Renal cortex interstitium (tissue), 11 donors: ENCODE results near the gene LRFN3. TPM values are rescaled to one million over a fixed set of nuclear protein-coding genes. Genes with fewer than 3 reads are reported as not detected.

Experiments used
- DNase-seq, 11 donors: peaks; one replicate each; pipeline ENCODE4 v3.0.0-alpha.2; 2013; ENCODE audit warnings: low read depth in 9 of 11, low spot score in 4 of 11; ENCODE audit errors: extremely low read depth in 1 of 11
- polyA plus RNA-seq, 3 donors: library from polyadenylated mRNA; unstranded; fragments of 120-200 nt; gene quantifications; one replicate each; pipeline ENCODE4 v1.2.1, GENCODE V29; 2013; ENCODE audit not compliant: insufficient read length in 3 of 3

The LRFN3 gene
- polyA plus RNA-seq, 3 donors = 8.2 to 13.9 (median 13.3) TPM

DNA sequence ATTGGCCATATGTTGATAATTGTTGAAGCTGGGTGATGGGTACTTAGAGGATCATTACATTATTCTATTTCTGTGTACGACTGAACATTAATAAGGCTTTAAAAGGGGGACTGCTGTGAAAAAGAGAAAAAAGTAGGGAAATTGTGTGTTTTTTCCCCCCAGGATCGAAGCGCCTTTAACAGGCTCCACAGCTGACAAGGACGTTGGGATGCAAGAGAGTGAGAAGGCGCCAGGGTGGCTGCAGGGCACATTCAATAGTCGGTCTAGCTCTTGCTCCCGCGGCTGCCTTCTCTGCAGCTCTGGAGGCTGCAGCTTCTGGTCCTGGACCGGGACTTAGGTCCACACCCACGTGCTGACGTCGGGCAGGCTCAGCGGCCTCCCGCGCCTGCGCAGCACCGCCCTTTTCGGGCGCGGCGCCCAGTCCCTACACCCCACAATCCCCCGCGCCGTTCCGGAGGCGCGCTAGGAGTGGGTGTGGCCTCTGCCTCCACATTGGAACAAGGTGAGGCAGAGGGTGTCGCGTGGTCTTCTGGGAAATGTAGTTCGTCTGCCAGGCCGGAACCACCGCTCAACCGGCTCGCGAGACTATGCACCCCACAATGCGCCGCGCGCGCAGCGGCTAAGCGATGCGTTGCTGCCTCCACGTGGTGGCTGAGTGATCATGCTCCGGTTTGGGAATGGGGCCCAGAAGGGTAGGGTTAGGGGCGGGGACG is 4.9 kb upstream of the LRFN3 start:
- peak; percentile 98 to 100 (median 99) for DNase-seq

GRCh38 chr19:35931874-35932202 is 4.3 kb upstream of the LRFN3 start:
- DNase-seq = no peak

- DNase-seq = no peak
Observed at GRCh38 chr19:35932291-35932936, 3.8 kb upstream of the LRFN3 start.

DNA sequence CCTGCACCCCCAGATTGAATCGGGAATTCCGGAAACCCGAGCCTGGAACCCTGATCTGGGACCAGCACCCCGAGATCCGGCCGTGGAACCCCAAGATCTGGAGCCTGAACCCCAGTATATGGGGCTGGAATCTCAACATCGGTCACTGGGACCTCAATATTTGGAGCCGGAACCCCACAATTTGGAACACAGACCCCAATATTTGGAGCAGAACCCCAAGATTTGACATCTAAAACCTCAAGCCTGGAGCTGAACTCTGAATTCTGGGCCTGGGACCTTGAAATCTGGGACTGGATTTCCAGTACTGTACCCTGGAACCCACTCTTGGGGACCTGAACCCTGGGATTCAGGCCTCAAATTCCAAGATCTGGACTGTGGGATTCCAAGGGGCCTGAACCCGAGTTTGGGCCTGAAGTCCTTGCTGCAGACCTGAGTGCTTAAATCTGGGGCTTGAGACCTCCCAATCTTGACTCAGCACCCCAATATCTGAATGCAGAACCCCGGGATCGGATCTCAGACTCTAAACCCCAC is 629 bp downstream of the LRFN3 start:
- no peak for DNase-seq

GRCh38 chr19:35937345-35938281 is 1.4 kb downstream of the LRFN3 start:
- no peak for DNase-seq

- DNase-seq = no peak
Observed at GRCh38 chr19:35938282-35939224, 2.4 kb downstream of the LRFN3 start.

- DNase-seq = no peak
Observed at GRCh38 chr19:35939307-35940077, 3.3 kb downstream of the LRFN3 start.

DNA sequence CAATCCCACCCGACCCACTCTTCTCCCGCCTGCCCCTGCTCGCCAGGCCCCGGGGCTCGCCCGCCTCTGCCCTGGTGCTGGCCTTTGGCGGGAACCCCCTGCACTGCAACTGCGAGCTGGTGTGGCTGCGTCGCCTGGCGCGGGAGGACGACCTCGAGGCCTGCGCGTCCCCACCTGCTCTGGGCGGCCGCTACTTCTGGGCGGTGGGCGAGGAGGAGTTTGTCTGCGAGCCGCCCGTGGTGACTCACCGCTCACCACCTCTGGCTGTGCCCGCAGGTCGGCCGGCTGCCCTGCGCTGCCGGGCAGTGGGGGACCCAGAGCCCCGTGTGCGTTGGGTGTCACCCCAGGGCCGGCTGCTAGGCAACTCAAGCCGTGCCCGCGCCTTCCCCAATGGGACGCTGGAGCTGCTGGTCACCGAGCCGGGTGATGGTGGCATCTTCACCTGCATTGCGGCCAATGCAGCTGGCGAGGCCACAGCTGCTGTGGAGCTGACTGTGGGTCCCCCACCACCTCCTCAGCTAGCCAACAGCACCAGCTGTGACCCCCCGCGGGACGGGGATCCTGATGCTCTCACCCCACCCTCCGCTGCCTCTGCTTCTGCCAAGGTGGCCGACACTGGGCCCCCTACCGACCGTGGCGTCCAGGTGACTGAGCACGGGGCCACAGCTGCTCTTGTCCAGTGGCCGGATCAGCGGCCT is 4.1 kb downstream of the LRFN3 start:
- no peak for DNase-seq

GRCh38 chr19:35940839-35941238 is 4.7 kb downstream of the LRFN3 start:
- no peak for DNase-seq

- no peak for DNase-seq
Observed at GRCh38 chr19:35942235-35942634, 6.1 kb downstream of the LRFN3 start.

DNA sequence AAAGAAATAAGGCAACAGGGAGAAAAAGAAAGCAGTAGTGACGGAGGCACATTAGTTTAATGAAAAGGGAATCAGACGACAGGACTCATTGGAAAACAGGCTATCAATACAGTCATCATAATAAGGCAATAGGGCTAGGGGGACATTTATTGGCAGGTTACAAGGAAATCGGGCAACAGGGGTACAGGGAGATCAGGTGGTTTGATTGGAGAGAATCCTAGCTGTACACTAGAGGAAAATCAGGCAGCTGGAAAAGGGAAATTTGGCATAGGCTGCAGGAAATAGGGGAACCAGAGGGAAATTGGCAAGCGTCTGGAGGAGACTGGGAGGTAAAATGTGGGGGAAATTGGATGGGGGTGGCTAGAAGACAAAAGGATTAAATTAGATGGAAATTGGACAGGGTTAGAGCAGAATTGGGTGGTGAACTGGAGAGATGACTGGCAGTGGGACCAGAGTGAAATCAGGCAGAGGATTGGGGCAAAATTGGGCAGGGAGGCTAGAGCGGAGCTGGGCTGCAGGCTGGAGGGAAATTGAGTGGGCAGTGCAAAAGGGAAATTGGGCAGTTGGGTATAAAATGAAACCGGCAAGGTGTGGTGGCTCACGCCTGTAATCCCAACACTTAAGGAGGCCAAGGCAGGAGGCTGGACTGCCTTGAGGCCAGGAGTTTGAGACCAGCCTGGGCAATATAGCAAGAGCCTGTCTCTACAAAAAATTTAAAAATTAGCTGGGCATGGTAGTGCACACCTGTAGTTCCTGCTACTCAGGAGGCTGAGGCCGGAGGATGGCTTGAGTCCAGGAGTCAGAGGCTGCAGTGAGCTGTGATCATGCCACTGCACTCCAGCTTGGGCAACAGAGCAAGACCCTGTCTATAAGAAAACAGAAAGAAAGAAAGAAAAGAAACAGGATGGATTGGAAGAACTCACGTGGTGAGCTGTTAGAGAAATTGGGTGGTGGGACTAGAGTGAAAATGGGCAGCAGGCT is 7.4 kb downstream of the LRFN3 start:
- no peak for DNase-seq

DNA sequence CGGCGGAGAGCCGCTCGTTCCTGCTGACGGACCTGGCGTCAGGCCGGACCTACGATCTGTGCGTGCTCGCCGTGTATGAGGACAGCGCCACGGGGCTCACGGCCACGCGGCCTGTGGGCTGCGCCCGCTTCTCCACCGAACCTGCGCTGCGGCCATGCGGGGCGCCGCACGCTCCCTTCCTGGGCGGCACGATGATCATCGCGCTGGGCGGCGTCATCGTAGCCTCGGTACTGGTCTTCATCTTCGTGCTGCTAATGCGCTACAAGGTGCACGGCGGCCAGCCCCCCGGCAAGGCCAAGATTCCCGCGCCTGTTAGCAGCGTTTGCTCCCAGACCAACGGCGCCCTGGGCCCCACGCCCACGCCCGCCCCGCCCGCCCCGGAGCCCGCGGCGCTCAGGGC is 8.4 kb downstream of the LRFN3 start:
- no peak for DNase-seq

- no peak for DNase-seq
Observed at GRCh38 chr19:35945121-35945790, 9.1 kb downstream of the LRFN3 start.

DNA sequence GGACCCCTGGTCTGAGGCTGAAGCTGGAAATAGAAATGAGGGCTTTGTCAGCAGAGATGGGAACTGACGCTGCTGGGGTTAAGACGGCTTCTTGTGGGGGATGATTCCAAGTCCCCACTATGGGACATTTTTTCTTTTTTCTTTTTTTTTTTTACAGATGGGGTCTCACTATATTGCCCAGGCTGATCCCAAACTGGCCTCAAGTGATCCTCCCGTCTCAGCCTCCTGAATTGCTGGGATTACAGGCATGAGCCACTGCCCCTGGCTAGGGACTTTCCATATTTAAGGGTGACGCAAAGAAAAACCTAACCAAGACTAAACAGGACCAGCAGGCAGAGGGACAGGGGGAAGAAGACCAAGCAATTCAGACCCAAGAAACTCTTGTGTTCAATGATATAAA is 10.0 kb downstream of the LRFN3 start:
- no peak for DNase-seq

DNA sequence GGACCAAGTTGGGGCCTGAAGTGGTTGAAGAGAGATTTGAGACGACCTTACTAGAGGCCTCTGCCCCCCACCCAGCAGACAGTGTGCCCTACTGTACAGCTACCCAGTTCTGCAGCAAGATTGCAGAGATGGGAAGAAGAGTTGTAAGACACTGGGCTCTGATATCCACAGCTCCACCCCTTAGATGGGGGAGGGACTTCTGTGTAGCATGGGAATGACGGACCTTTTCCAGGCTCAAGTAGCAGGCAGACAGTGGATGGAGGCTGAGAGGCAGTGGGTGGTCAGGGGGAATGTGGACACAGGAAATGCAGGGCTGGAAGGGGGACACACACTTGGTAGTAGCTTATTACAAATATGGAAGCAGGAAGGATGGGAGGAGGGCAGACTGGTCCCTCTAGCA is 13.0 kb downstream of the LRFN3 start:
- no peak for DNase-seq
